H1 (cell line): ENCODE results near the gene CC2D1A.

Experiments
- CTCF ChIP-seq, 3 experiments: IDR thresholded peaks; 1 replicate in 2 of 3; 2 replicates in 1 of 3; pipeline versions ENCODE4 v1.5.1 to v1.6.1; 2011; ENCODE audit warnings: low read length in 3 of 3, mild to moderate bottlenecking in 3 of 3, inconsistent platforms in 2 of 3, low read depth in 1 of 3, moderate library complexity in 1 of 3; ENCODE audit not compliant: insufficient read depth in 1 of 3; ENCODE audit errors: control extremely low read depth in 1 of 3
- FOSL1 ChIP-seq: IDR thresholded peaks from 2 replicates; pipeline ENCODE4 v1.6.1; 2011; ENCODE audit warnings: mild to moderate bottlenecking, low read depth, low read length, moderate library complexity; ENCODE audit not compliant: insufficient read depth
- GABPA ChIP-seq: IDR thresholded peaks from 2 replicates; pipeline ENCODE4 v1.6.1; 2011; ENCODE audit warnings: mild to moderate bottlenecking, low read length, moderate library complexity, borderline replicate concordance; ENCODE audit not compliant: insufficient read depth
- HDAC2 ChIP-seq, 2 experiments: fragments of 300-600 bp in 1 of 2; sonication (generic) in 1 of 2; IDR thresholded peaks; 2 replicates each; pipeline ENCODE4 v1.6.1; 2011 to 2012; ENCODE audit warnings: low read depth in 2 of 2, low read length in 2 of 2, mild to moderate bottlenecking in 2 of 2, moderate library complexity in 2 of 2, borderline replicate concordance in 1 of 2, inconsistent platforms in 1 of 2
- RBBP5 ChIP-seq: IDR thresholded peaks from 2 replicates; pipeline ENCODE4 v1.7.1; 2012; ENCODE audit warnings: low read depth, mild to moderate bottlenecking, inconsistent platforms, low read length, moderate library complexity, borderline replicate concordance
- SRF ChIP-seq: IDR thresholded peaks from 2 replicates; pipeline ENCODE4 v1.6.1; 2011; ENCODE audit warnings: mild to moderate bottlenecking, low read depth, low read length, moderate library complexity

DNA sequence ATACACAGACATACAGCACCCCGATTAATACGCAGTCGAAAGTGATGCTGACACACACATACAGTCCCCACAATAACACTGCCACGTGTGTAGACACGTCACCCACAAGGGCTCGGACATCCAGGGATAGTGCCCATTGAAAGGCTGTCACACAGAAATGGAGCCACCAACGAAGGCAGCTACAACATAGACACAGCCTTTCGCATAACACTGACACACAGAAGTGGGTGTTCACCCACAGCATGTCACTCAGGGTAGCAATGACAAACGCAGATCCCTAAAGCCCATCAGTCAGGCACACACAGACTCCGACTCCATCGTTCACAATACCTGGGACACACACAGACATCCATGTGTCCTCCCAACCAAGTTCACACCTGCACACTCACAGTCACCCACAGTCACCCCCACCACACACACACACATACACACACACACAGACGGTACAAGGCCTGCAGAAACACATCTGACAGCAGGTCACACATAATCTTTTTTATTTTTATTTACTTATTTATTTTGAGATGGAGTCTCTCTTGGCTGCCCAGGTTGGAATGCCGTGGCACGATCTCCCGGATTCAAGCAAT lies 39.4 kb upstream of the CC2D1A start:
- TF ChIP-seq GABPA (no peak), SRF (no peak), RBBP5 (no peak), CTCF (IDR thresholded peaks at IDR 0.05; ENCODE audit: control extremely low read depth in 1 of 3, insufficient read depth in 1 of 3, low read depth in 1 of 3, low read length in 3 of 3) (no peak), FOSL1 (no peak), HDAC2 (IDR thresholded peaks at IDR 0.05; ENCODE audit: borderline replicate concordance in 1 of 2, low read depth in 2 of 2, low read length in 2 of 2) (no peak)
